ENCODE results near the gene GTF3C2.

GTF3C2 gene, protein sequence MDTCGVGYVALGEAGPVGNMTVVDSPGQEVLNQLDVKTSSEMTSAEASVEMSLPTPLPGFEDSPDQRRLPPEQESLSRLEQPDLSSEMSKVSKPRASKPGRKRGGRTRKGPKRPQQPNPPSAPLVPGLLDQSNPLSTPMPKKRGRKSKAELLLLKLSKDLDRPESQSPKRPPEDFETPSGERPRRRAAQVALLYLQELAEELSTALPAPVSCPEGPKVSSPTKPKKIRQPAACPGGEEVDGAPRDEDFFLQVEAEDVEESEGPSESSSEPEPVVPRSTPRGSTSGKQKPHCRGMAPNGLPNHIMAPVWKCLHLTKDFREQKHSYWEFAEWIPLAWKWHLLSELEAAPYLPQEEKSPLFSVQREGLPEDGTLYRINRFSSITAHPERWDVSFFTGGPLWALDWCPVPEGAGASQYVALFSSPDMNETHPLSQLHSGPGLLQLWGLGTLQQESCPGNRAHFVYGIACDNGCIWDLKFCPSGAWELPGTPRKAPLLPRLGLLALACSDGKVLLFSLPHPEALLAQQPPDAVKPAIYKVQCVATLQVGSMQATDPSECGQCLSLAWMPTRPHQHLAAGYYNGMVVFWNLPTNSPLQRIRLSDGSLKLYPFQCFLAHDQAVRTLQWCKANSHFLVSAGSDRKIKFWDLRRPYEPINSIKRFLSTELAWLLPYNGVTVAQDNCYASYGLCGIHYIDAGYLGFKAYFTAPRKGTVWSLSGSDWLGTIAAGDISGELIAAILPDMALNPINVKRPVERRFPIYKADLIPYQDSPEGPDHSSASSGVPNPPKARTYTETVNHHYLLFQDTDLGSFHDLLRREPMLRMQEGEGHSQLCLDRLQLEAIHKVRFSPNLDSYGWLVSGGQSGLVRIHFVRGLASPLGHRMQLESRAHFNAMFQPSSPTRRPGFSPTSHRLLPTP

DNA sequence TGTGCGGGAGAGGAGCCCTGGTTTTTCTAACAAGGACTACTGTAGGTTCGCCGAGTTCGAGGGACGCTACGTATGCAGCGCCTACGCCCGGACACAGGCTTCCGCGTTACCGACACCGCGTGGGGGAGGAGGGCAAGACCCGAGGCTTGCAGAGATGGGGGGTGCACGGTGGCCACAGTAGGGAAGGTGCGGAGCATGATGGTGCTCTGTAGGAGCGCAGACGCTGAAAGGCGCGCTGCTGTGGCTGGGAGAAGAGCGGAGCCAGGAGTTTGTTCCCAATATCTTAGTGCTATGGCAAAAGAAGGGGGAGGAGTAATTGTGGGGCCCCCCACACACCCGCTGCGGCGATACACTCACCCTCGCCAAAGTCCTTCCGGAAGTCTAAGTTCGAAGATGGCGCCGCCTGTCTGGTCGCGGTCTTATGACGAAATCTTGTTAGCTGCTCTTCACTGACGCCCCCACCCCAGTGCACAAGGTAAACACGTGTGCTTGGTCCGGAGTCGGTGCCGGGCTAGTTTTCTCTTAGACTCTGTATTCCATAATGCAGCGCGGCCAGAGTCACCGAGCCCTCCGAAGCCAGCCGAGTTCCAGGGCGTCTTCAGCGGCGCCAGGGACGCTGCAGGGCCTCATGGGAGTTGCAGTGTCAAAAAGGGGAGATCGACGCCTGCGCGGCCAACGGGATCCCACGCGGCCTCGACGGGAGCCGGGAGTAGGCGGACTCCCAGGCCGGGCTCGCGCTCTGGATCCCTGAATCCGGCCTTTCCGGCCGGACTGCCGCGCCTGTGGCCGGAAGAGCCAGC, at the start of gene GTF3C2:
GTF3C2 (minus strand) TSS at position 383 of the 800 bp plus-strand sequence. CDS start 13,210 bp downstream, outside the sequence.
- peak; percentile 89 to 97 for DNase-seq

DNA sequence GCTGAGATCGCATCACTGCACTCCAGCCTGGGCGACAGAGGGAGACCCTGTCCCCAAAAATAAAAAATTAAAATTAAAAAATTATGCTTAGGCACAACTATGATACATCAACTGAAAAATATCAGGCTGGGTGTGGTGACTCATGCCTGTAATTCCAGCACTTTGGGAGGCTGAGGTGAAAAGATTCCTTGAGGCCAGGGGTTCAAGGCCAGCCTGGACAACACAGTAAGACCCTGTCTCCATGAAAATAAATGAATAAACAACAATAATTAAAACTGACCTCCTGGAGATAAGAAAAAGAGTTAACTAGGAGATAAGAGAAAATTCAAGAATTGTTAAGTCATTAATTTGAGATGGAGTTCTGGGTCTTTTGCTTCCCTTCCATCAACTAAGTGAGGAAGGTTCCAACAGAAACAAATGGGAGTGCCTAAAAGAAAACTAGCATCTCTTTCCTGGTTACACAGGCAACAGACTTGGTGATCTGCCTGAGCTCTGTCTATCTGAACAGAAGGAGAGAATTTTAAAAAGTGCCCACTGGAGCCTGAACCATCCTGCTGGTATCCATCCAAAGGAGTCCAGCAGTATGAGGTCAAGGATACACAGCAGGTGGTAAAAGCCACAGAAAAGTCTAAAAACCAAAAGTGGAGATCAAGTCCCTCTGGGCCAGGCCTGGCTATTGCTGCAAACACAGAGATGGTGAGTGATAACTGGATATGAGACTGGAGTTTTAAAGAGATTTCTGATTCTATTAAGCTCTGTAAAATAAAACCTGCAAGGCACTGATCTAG, 44.0 kb upstream of the GTF3C2 start:
- DNase-seq, result no peak

DNA sequence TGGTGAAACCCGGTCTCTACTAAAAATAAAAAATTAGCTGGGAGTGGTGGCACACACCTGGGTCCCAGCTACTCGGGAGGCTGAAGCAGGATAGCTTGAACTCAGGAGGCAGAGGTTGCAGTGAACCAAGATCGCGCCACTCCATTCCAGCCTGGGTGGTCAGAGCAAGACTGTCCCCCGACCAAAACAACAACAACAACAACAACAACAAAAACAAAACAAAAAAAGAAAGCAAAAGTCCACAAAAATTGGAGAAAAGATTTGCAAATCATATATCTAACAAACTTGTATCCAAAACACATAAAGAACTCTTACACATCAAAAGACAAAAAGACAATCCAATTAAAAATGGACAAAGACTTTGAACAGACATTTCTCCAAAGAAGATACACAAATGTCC, 42.4 kb upstream of the GTF3C2 start:
- no peak for DNase-seq

DNA sequence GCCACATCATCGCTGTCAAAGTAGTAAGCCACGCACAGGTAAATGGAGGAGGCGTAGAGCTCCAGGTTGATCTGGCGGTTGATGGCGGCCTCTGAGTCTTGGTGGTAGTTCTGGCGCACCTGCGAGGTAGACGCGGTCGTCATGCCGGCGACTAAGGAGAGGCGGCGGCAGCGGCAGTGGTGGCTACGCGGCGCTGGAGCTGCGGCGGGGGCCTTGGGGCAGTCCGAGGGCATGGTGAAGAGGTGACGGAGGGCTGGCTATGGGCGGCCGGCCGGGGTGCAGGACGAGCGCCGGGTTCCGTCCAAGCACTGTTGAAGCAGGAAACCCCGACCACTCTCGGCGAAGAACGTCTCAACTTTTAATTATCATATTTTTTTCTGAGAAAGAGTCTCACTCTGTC, 36.7 kb upstream of the GTF3C2 start:
- no peak for DNase-seq

DNA sequence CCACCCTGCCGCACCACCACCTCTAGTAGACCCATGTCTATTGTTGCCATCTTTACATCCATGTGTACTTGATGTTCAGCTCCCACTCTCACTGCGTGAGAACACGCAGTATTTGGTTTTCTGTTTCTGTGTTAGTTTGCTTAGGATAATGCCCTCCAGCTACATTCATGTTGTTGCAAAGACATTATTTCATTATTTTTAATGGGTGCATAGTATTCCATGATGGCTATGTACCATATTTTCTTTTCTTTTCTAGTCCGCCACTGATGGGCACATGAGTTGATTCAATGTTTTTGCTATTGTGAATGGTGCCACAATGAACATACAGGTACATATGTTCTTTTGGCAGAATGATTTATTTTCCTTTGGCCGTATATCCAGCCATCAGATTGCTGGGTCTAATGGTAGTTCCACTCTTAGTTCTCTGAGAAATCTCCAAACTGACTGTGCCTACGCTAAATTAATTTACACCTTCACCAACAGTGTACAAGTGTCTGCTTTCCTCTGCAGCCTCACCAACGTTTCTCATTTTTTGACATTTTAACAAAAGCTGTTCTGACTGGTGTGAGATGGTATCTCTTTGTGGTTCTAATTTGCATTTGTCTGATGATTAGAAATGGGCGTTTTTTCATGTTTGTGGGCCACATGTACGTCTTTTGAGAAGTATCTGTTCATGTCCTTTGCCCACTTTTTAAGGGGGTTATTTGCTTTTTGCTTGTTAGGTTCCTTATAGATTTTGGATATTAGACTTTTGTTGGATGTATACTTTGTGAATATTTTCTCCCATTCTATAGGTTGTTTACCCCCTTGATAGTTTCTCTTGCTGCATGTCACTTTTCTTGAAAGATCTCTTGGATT, 34.5 kb upstream of the GTF3C2 start:
- DNase-seq, result no peak

DNA sequence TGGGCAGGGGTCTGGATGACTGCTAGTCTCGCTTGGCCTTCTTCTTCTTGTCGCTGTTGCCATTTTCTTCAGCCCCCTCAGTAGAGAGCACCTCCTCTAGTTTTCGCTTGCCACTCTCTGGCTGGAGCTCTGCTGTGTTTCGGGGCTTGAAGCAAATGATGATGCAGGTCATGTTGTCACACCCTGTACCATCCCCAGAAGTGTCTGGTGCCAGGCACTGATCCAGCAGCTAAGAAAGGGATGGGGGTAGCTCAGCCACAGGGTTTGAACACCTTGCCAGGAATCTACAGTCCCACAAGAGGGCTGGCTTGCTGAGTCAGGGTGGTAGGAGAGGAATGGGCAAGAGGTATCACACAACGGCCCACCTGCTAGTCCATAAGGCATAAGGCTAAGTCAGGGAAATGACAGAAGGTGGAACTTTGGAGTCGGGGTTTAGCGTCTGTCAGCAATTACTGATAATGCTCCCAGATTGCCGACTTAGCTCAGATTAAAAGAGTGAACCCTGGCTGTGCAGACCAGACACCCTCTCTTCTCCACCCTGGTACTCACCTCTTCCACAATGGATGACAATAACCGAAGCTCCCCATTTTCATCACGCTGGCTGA, 25.1 kb upstream of the GTF3C2 start:
- DNase-seq, result no peak

DNA sequence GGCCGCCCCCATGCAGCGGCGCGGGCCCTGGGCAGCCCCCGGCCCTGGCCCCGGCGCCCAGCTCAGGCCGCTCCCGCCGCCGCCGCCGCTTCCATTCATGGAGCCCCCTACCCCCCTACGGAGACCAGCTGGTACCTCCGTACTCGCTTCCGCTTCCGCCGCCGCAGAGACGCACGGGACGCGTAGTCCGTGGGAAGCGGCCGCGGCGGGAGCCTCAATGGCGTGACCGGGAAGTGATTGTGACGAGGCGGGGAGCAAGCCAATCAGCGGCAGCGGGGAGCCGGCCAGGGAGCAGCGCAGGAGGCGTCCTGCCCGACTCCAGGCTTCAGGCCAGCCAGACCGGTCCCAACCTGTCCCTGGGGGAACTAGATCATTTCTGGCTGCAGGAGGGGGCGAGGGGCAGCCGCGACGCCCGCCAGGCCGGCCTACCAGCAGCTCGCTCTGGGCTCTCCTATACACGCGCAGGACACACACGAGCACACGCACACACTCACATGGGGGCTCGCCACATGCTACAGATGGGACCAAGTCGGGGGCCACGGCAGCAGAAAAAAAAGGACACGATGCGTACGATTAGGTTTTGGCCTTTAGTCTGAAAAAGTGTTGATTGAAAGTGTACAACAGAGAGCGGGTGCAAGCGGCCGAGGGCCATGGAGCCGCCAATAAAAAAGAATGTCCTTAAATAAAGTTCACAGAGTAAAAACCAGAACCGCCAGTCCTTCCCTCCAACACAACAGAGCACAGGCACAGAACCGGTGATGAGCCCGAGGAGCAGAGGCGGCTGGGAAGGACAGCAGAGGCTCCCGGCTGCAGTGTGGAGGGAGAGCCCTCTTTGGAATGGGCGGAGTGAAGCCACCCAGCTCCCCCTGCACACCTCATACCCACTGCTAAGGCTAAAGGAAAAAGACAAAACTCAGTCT, 24.3 kb upstream of the GTF3C2 start, which contains the start of gene ZNF513:
ZNF513 (minus strand) TSS at position 109 of the 920 bp plus-strand sequence. CDS start 208 bp downstream, outside the sequence.
- peak; percentile 74 to 89 for DNase-seq

DNA sequence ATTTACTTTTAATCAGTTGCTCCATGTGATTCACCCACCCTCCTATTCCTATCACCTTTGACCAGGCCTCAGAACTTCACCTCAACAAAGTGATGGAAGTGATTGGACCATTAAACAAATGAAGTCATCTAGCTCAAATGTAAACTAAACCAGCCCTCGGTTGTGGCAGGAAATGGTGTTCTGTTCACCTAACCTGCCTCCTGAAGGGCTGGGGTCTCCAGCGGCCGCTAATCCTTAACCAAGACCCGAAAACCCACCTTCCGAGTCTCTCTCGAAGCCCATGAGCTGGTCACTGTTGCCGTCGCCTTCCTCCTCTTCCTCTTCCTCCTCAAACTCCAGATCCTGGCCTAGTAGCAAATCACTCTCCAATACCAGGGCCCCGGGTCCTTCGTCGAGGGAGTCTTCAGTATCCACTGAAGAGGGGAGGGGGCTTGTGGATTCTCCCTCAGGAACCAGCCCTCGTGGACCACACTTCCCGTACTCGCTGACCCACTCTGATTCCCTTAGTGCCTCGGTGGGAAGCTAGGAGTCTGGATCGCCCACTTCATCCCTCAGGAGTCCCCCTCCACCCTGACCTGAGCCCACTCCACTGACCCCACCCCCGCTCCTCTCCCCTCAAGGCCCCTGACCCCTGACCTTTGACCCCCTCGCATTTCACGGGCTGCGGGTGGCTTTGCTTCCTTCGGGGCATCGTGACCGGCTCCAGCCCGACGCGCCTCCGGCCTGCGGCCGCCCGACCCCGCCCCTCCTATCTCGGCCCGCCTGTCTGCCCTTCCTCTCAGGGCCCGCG, 23.5 kb upstream of the GTF3C2 start:
- peak in 1 of 2 donors; percentile 89 for DNase-seq

DNA sequence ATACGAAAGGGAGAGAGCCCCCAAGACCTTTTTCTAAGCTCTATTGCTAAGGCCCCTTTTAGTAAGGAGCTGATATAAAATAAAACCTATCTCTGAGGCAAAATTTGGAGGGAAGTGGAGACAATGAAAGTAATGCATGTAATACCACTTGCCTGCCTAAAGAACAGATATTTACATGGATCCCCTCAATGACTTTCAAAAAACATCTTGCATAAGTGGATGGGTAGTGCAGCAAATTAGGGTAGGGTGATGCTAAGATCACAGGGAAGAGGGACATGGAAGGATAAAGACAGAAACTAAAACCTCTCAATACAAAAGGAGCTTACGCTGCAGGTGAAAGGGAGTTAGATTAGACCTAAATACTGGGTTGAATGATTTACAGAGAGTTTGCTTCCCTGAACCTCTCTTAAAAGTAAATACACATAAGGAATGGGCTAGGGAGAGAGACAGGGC, 22.8 kb upstream of the GTF3C2 start:
- DNase-seq, result no peak

DNA sequence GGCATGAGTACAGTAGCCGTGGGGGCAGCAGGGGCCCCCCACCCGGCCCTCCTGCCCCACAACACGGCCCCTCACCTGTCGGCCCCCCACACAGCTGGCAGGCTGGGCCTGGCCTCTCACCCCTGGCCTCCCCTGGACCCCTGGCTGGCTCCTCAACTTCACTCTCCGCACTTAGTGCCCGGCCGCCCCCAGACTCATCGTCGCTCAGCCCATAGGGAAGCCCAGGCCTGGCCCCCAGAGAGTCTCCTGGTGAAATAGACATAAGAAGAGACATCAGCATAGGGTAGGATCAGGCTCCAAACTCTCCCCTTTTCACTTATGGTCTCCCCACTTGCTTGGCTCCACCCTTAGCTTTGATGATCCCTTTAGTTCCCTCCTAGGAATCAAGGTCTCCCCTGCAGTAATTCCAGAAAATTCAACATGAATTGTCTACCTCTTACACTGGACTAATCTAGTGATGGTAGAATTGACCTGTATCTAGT, 22.3 kb upstream of the GTF3C2 start:
- no peak for DNase-seq

DNA sequence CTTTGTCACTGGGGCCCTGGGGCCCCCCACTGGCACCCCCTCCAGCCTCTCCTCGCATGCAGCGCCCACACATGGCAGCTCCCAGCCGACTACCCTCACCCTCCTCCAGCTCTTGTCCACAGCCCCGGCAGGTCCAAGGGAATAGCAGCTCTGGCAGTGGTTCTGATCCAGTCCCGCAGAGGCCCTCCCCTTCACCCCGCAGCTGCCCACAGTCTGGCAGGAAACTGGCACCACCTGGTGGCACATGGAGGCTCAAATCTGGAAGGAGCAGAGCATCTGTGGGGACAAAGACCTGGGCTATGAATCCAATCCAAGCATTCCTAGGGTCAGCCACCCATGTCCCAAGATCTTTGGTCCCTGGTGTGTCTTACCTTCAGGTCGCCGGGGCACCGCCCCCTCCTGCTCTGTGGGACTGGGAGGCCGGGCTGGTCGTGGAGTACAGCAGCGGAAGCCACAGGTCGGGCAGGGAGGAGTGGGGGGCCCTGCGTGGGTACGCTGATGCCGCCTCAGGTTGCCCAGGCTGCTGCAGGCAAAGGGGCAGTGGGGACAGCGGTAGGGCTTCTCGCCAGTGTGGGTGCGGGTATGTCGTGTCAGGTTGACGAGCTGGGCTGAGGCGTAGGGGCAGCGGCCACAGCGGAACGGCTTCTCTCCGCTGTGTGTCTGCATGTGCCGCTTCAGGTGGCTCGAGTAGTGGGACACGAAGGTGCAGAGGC, 21.7 kb upstream of the GTF3C2 start:
- no peak for DNase-seq

DNA sequence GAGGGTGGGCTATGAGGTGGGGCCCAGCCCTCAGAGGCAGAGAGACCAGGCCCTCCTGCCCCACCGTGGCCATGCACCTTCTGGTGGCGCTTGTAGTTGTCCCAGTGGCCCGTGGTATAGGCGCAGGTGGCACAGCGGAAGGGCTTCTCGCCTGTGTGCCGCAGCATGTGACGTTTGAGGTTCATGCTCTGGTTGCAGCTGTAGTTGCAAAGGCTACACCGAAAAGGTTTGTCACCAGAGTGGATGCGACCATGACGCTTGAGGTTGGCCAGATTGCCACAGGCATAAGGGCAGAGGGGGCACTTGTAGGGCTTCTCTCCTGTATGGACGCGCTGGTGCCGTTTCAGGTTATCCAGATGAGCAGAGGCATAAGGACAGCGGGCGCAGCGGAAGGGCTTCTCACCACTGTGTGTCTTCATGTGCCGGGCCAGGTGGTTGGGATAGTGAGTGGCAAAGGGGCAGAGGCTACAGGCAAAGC, 21.1 kb upstream of the GTF3C2 start:
- DNase-seq, result no peak

DNA sequence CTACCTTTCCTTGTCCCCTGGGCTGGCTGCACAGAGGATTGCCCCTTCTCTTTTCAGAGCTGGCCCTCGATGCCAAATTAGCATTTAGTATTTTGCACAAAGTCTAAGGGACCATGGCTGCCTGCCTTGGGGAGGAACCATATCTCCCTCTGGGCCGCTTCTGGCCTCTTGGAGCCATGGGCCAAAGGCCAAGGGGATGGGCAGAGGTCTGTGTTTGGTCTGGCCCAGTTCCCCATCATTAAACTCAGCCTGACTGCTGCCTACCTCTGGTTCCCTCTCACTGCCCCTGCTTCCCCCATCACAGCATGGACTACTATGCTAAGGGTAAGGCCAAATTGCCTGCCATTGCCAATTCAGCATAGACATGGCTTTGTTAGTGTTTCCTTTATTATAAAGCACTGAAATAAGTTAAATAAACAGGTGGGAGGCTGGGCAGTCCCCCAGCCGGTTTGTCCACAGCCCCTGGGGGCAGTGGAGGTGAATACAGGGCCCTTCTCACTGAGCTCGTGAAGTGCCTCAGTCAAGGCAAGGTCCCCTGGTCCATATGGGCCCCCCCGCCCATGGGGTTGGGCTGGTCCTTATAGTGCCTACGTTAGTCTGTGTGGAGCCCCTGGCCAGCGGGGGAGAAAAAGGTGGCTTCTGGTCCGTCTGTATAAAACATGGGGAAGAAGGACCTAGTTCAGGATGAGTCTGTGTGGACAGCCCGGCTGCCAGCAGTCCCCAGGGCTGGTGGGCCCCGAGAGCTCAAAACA, 20.5 kb upstream of the GTF3C2 start:
- DNase-seq, result no peak

DNA sequence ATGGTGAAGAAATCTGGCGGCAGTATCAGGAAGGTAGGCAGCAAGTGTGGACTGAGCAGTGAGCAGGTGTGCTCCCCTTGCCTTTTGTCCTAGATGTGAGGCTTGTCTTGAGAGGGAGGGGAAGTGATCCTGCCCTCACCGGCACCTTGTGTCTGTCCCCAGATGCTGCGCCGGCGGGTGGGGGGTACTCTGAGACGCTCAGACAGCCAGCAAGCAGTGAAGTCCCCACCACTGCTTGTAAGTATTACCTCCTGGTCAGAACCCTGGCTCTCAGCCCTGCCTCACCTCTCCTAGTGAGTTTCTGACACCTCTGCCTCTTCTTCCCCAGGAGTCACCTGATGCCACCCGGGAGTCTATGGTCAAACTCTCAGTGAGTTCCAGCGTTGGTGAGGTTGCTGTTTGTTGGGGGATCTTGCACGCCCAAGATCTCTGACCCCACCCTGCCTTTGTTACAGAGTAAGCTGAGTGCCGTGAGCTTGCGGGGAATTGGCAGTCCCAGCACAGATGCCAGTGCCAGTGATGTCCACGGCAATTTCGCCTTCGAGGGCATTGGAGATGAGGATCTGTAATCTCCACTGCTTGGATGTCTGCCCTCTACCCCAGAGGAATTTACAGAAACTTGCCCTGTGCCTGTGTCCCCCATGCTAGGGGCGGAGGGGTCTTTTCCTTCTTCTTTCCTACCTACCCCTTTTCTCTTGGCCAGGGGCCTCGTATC, 19.7 kb upstream of the GTF3C2 start:
- no peak for DNase-seq

DNA sequence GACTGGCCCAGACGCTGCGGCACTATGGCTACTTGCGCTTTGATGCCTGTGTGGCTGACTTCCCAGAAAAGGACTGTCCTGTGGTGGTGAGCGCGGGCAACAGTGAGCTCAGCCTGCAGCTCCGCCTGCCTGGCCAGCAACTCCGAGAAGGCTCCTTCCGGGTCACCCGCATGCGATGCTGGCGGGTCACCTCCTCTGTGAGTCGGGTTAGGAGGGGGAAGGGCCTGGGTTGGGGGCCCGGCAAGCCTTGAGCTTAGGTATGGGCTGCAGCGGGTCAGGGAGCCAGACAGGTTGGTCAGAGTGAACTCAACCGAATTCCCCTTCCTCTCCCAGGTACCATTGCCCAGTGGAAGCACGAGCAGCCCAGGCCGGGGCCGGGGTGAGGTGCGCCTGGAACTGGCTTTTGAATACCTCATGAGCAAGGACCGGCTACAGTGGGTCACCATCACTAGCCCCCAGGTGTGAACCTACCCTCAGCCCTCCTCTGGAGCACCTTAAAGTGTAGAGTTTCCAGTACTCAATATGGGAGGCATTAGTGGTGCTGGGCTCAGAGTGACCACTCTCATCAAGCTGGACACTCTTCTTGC, 19.0 kb upstream of the GTF3C2 start:
- no peak for DNase-seq

DNA sequence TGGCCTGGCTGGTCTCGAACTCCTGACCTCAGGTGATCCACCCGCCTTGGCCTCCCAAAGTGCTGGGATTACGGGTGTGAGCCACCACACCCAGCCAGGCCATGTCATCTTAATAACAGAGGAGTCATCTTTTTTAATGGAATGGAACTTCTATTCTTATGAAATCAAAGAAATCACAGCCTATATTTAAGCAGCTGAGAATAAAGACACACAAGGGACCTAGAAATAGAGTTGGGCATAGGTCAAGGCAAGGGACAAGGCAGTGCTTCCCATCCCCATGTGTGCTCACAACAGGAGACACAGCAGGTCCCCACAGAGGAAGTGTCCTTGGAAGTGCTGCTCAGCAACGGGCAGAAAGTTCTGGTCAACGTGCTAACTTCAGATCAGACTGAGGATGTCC, 17.0 kb upstream of the GTF3C2 start:
- DNase-seq, result no peak

Measured in bone marrow (tissue), 2 donors.